ENCODE data around the gene ALDH1B1.

The ALDH1B1 gene

GRCh38 chr9:38380230-38380871 lies 12.2 kb upstream of the ALDH1B1 start:
- Histone ChIP-seq H3K9me3 (ENCODE audit: low read depth, low read length) (no peaks in the 10 kb centered on the region), H3K27ac (no peak overlapping the region)

GRCh38 chr9:38380872-38381534 lies 11.5 kb upstream of the ALDH1B1 start:
- Histone ChIP-seq H3K4me3 (no peak overlapping the region), H3K27ac (no peak overlapping the region), H3K9ac (ENCODE audit: insufficient read length) (no peak overlapping the region), H3K9me3 (ENCODE audit: low read depth, low read length) (no peaks in the 10 kb centered on the region), H3K36me3 (ENCODE audit: insufficient read depth, low read length) (no peaks in the 10 kb centered on the region)
- no peak for TF ChIP-seq FOXP2 (optimal IDR thresholded peaks at IDR 0.05; ENCODE audit: control extremely low read depth, extremely low read length, insufficient read depth)
- no peak for DNase-seq (ENCODE audit: low read depth, low spot score)

More at GRCh38 chr9:38380230-38380871, 12.2 kb upstream of the ALDH1B1 start:
- no peak for DNase-seq (ENCODE audit: low read depth, low spot score)
- Histone ChIP-seq H3K36me3 (ENCODE audit: insufficient read depth, low read length) (no peaks in the 10 kb centered on the region), H3K9ac (ENCODE audit: insufficient read length) (no peak overlapping the region), H3K4me3 (no peak overlapping the region)
- TF ChIP-seq FOXP2 (optimal IDR thresholded peaks at IDR 0.05; ENCODE audit: control extremely low read depth, extremely low read length, insufficient read depth) (no peak), EZH2 (IDR thresholded peaks at IDR 0.05) (no peak), POLR2AphosphoS5 (IDR thresholded peaks at IDR 0.05; ENCODE audit: borderline replicate concordance, low read depth, low read length) (no peak)

GRCh38 chr9:38382141-38382540 lies 10.4 kb upstream of the ALDH1B1 start:
- no peak overlapping the region for H3K9ac ChIP-seq (ENCODE audit: insufficient read length)
- H3K27ac ChIP-seq: no peak overlapping the region
- no peaks in the 10 kb centered on the region for H3K9me3 ChIP-seq (ENCODE audit: low read depth, low read length)
- no peak overlapping the region for H3K4me3 ChIP-seq
- TF ChIP-seq EZH2 (IDR thresholded peaks at IDR 0.05): no peak
- no peak for TF ChIP-seq FOXP2 (optimal IDR thresholded peaks at IDR 0.05; ENCODE audit: control extremely low read depth, extremely low read length, insufficient read depth)
- no peak for TF ChIP-seq POLR2AphosphoS5 (IDR thresholded peaks at IDR 0.05; ENCODE audit: borderline replicate concordance, low read depth, low read length)
- H3K36me3 ChIP-seq (ENCODE audit: insufficient read depth, low read length): no peaks in the 10 kb centered on the region
- no peak for DNase-seq (ENCODE audit: low read depth, low spot score)

GRCh38 chr9:38384990-38385848 lies 7.3 kb upstream of the ALDH1B1 start:
- Histone ChIP-seq H3K27ac (no peak overlapping the region), H3K36me3 (ENCODE audit: insufficient read depth, low read length) (no peaks in the 10 kb centered on the region), H3K9me3 (ENCODE audit: low read depth, low read length) (no peaks in the 10 kb centered on the region), H3K4me3 (no peak overlapping the region), H3K9ac (ENCODE audit: insufficient read length) (no peak overlapping the region)
- no peak for TF ChIP-seq EZH2 (IDR thresholded peaks at IDR 0.05)
- no peak for DNase-seq (ENCODE audit: low read depth, low spot score)

GRCh38 chr9:38385896-38386295 lies 6.6 kb upstream of the ALDH1B1 start:
- H3K36me3 ChIP-seq (ENCODE audit: insufficient read depth, low read length): no peaks in the 10 kb centered on the region
- TF ChIP-seq EZH2 (IDR thresholded peaks at IDR 0.05) (no peak), POLR2AphosphoS5 (IDR thresholded peaks at IDR 0.05; ENCODE audit: borderline replicate concordance, low read depth, low read length) (no peak), FOXP2 (optimal IDR thresholded peaks at IDR 0.05; ENCODE audit: control extremely low read depth, extremely low read length, insufficient read depth) (no peak)
- no peak overlapping the region for H3K4me3 ChIP-seq
- H3K9me3 ChIP-seq (ENCODE audit: low read depth, low read length): no peaks in the 10 kb centered on the region
- no peak for DNase-seq (ENCODE audit: low read depth, low spot score)
- no peak overlapping the region for H3K27ac ChIP-seq
- no peak overlapping the region for H3K9ac ChIP-seq (ENCODE audit: insufficient read length)

GRCh38 chr9:38386319-38386895 lies 6.1 kb upstream of the ALDH1B1 start:
- no peaks in the 10 kb centered on the region for H3K36me3 ChIP-seq (ENCODE audit: insufficient read depth, low read length)
- H3K27ac ChIP-seq: no peak overlapping the region
- DNase-seq (ENCODE audit: low read depth, low spot score): no peak
- H3K9me3 ChIP-seq (ENCODE audit: low read depth, low read length): no peaks in the 10 kb centered on the region
- no peak for TF ChIP-seq FOXP2 (optimal IDR thresholded peaks at IDR 0.05; ENCODE audit: control extremely low read depth, extremely low read length, insufficient read depth)
- TF ChIP-seq POLR2AphosphoS5 (IDR thresholded peaks at IDR 0.05; ENCODE audit: borderline replicate concordance, low read depth, low read length): no peak
- TF ChIP-seq EZH2 (IDR thresholded peaks at IDR 0.05): no peak
- no peak overlapping the region for H3K4me3 ChIP-seq
- no peak overlapping the region for H3K9ac ChIP-seq (ENCODE audit: insufficient read length)

GRCh38 chr9:38387066-38387465 lies 5.4 kb upstream of the ALDH1B1 start:
- no peaks in the 10 kb centered on the region for H3K9me3 ChIP-seq (ENCODE audit: low read depth, low read length)
- H3K4me3 ChIP-seq: no peak overlapping the region
- no peak overlapping the region for H3K9ac ChIP-seq (ENCODE audit: insufficient read length)
- H3K36me3 ChIP-seq (ENCODE audit: insufficient read depth, low read length): no peaks in the 10 kb centered on the region
- TF ChIP-seq EZH2 (IDR thresholded peaks at IDR 0.05) (no peak), POLR2AphosphoS5 (IDR thresholded peaks at IDR 0.05; ENCODE audit: borderline replicate concordance, low read depth, low read length) (no peak), FOXP2 (optimal IDR thresholded peaks at IDR 0.05; ENCODE audit: control extremely low read depth, extremely low read length, insufficient read depth) (no peak)
- H3K27ac ChIP-seq: no peak overlapping the region
- DNase-seq (ENCODE audit: low read depth, low spot score): no peak

GRCh38 chr9:38387751-38388150 lies 4.8 kb upstream of the ALDH1B1 start:
- Histone ChIP-seq H3K4me3 (no peak overlapping the region), H3K27ac (no peak overlapping the region), H3K36me3 (ENCODE audit: insufficient read depth, low read length) (no peaks in the 10 kb centered on the region), H3K9ac (ENCODE audit: insufficient read length) (no peak overlapping the region), H3K9me3 (ENCODE audit: low read depth, low read length) (no peaks in the 10 kb centered on the region)
- TF ChIP-seq FOXP2 (optimal IDR thresholded peaks at IDR 0.05; ENCODE audit: control extremely low read depth, extremely low read length, insufficient read depth) (no peak), EZH2 (IDR thresholded peaks at IDR 0.05) (no peak), POLR2AphosphoS5 (IDR thresholded peaks at IDR 0.05; ENCODE audit: borderline replicate concordance, low read depth, low read length) (no peak)
- DNase-seq (ENCODE audit: low read depth, low spot score): no peak

Data from SK-N-MC (cell line).